ENCODE results near the gene RPL34. TPM values are rescaled to one million over a fixed set of nuclear protein-coding genes. Genes with fewer than 3 reads are reported as not detected.

RPL34 gene
- total RNA-seq, 1 experiment from 2014 or later: 488 TPM

- ChIA-PET CTCF (no interaction called here), POLR2A (no interaction called here)
- no peak for DNase-seq (ENCODE audit: low read depth, low spot score)
- BruUV-seq (replicated peaks): no TSS peak
- Histone ChIP-seq H3K4me1 (ENCODE audit: control insufficient read depth, insufficient read depth, low read length) (no peaks in the 10 kb centered on the region), H3K9me3 (ENCODE audit: control insufficient read depth, insufficient read depth, low read depth, low read length) (no peaks in the 10 kb centered on the region), H3K4me3 (ENCODE audit: low read depth in 2 of 2, low read length in 2 of 2) (no peak overlapping the region), H3K36me3 (ENCODE audit: control insufficient read depth, insufficient read depth, low read length) (no peaks in the 10 kb centered on the region), H3K27me3 (ENCODE audit: control insufficient read depth, insufficient read depth, low read length) (no peaks in the 10 kb centered on the region), H3K27ac (ENCODE audit: low read length) (no peak overlapping the region)
- no peak for ATAC-seq
- in situ Hi-C loops (cut with HindIII; ENCODE audit: low pct_unique_long_range_greater_than_20kb, low sequenced_read_pairs) (no loop called here), intact Hi-C loops (cut with micrococcal nuclease; ENCODE audit: unreplicated experiment) (no loop called here)
- TF ChIP-seq SIN3A (IDR thresholded peaks at IDR 0.05; ENCODE audit: borderline replicate concordance, insufficient read depth, low read depth, low read length) (no peak), CTCF (IDR thresholded peaks at IDR 0.05) (no peak), REST (IDR thresholded peaks at IDR 0.05; ENCODE audit: insufficient read depth in 1 of 2, low read depth in 2 of 2, low read length in 1 of 2) (no peak), POLR2AphosphoS5 (IDR thresholded peaks at IDR 0.05; ENCODE audit: low read depth, low read length) (no peak), TCF7L2 (IDR thresholded peaks at IDR 0.05; ENCODE audit: low read depth, low read length) (no peak)
Observed at GRCh38 chr4:108589961-108590360, 30.4 kb upstream of the RPL34 start.

- Histone ChIP-seq H3K4me3 (ENCODE audit: low read depth in 2 of 2, low read length in 2 of 2) (no peak overlapping the region), H3K36me3 (ENCODE audit: control insufficient read depth, insufficient read depth, low read length) (no peaks in the 10 kb centered on the region), H3K27ac (ENCODE audit: low read length) (no peak overlapping the region), H3K27me3 (ENCODE audit: control insufficient read depth, insufficient read depth, low read length) (no peaks in the 10 kb centered on the region), H3K4me1 (ENCODE audit: control insufficient read depth, insufficient read depth, low read length) (no peaks in the 10 kb centered on the region), H3K9me3 (ENCODE audit: control insufficient read depth, insufficient read depth, low read depth, low read length) (no peaks in the 10 kb centered on the region)
- in situ Hi-C loops (cut with HindIII; ENCODE audit: low pct_unique_long_range_greater_than_20kb, low sequenced_read_pairs): no loop called here
- BruUV-seq (replicated peaks): no TSS peak
- no peak for ATAC-seq
- intact Hi-C loops (cut with micrococcal nuclease; ENCODE audit: unreplicated experiment): no loop called here
- DNase-seq (ENCODE audit: low read depth, low spot score): no peak
- ChIA-PET CTCF (no interaction called here), POLR2A (no interaction called here)
- no peak for TF ChIP-seq POLR2AphosphoS5 (IDR thresholded peaks at IDR 0.05; ENCODE audit: low read depth, low read length)
- no peak for TF ChIP-seq SIN3A (IDR thresholded peaks at IDR 0.05; ENCODE audit: borderline replicate concordance, insufficient read depth, low read depth, low read length)
- no peak for TF ChIP-seq CTCF (IDR thresholded peaks at IDR 0.05)
- TF ChIP-seq TCF7L2 (IDR thresholded peaks at IDR 0.05; ENCODE audit: low read depth, low read length): no peak
- TF ChIP-seq REST (IDR thresholded peaks at IDR 0.05; ENCODE audit: insufficient read depth in 1 of 2, low read depth in 2 of 2, low read length in 1 of 2): no peak
Observed at GRCh38 chr4:108590776-108591175, 29.6 kb upstream of the RPL34 start.

Data from Panc1 (cell line).